ENCODE measurements around the gene HDAC9.

- TF ChIP-seq CTCF (conservative IDR thresholded peaks at IDR 0.05) (no peak), ZFX (IDR thresholded peaks at IDR 0.05) (no peak)
These were observed 379.3 kb downstream of the HDAC9 start for GRCh38 chr7:18874880-18875279.
